Kidney (tissue), 14 donors: ENCODE results near the gene TTC33. TPM values are rescaled to one million over a fixed set of nuclear protein-coding genes. Genes with fewer than 3 reads are reported as not detected.

Experiments
- DNase-seq, 5 donors: peaks; one replicate each; pipeline ENCODE4 v3.0.0-alpha.2; 2013 to 2020
- FAIRE-seq: peaks from 2 replicates; lab custom pipeline; 2012; peaks lifted over from hg19 to GRCh38; lab: Jason Lieb, UNC
- H3K27ac ChIP-seq, 2 donors: one replicate each; pipeline ENCODE4 v1.7.0; 2013; ENCODE audit warnings: low read depth in 2 of 2, low read length in 2 of 2, inconsistent platforms in 1 of 2
- H3K27me3 ChIP-seq: one replicate; pipeline ENCODE4 v1.7.1; 2013; ENCODE audit warnings: low read length, inconsistent platforms; ENCODE audit not compliant: control insufficient read depth, insufficient read depth
- H3K36me3 ChIP-seq, 3 donors: one replicate each; pipeline versions ENCODE4 v1.7.0 to v1.7.1; 2013; ENCODE audit warnings: low read length in 3 of 3, control low read depth in 1 of 3, inconsistent platforms in 1 of 3; ENCODE audit not compliant: insufficient read depth in 3 of 3, control insufficient read depth in 2 of 3
- H3K4me1 ChIP-seq, 3 donors: one replicate each; pipeline versions ENCODE4 v1.7.0 to v1.7.1; 2013; ENCODE audit warnings: low read length in 3 of 3, inconsistent platforms in 1 of 3, low read depth in 1 of 3; ENCODE audit not compliant: control insufficient read depth in 2 of 3, insufficient read depth in 2 of 3
- H3K4me3 ChIP-seq, 3 donors: one replicate each; pipeline versions ENCODE4 v1.7.0 to v1.8.1; 2013; ENCODE audit warnings: low read length in 3 of 3, control low read depth in 1 of 3, inconsistent platforms in 1 of 3
- H3K9ac ChIP-seq, 3 donors: one replicate each; pipeline versions ENCODE4 v1.7.0 to v1.7.1; 2013; ENCODE audit warnings: low read length in 3 of 3, control low read depth in 1 of 3, inconsistent platforms in 1 of 3
- H3K9me3 ChIP-seq, 3 donors: one replicate each; pipeline versions ENCODE4 v1.7.0 to v1.7.1; 2013; ENCODE audit warnings: low read length in 3 of 3, control low read depth in 1 of 3, inconsistent platforms in 1 of 3; ENCODE audit not compliant: control insufficient read depth in 2 of 3, insufficient read depth in 1 of 3
- CTCF ChIP-seq: IDR thresholded peaks from 3 replicates; pipeline ENCODE4 v1.5.1; 2012; ENCODE audit warnings: mild to moderate bottlenecking, moderate library complexity, borderline replicate concordance; ENCODE audit not compliant: insufficient read depth; ENCODE audit errors: extremely low read depth
- intact Hi-C: fragments of 100-400 bp; cut with DNase I; formaldehyde crosslinking; loops from one replicate; pipeline ENCODE4 v1.11.1; 2022
- polyA plus RNA-seq: library from polyadenylated mRNA; stranded (reverse); fragments of 350-450 nt; fragmentation: Illumina TruSeq; extraction: RNeasy Lipid Tissue Mini Kit (QIAGEN cat#74804); gene quantifications from one replicate; pipeline ENCODE4 v1.2.3, GENCODE V29; 2014; ENCODE audit warnings: low read depth, low replicate concordance; ENCODE audit not compliant: insufficient read depth
- total RNA-seq: library from RNA; stranded (reverse); fragmentation: NEBNext Ultra II Directional; extraction: Animal tissue kit (Norgen Biotek cat#: 25700); gene quantifications from one replicate; pipeline ENCODE4 v1.2.1, GENCODE V29; 2021
- donor health status: control.
- donor health status: control.
- donor health status: control.
- donor health status: control.
- donor health status: control.
- donor health status: DM: yes; HTN: yes; CAD: no.
- donor health status: Normal renal cell carcinoma (clear cell type).

TTC33 gene
- total and polyA plus RNA-seq, 2 donors from 2014 or later = 7.1 to 20.1 TPM

- no peak overlapping the region for H3K4me3 ChIP-seq
- intact Hi-C loops = no loop called here
- H3K27ac ChIP-seq = no peak overlapping the region
- no peaks in the 10 kb centered on the region for H3K4me1 ChIP-seq
- no peaks in the 10 kb centered on the region for H3K36me3 ChIP-seq
- H3K9ac ChIP-seq = no peak overlapping the region
- FAIRE-seq (no peak), DNase-seq (no peak)
- H3K9me3 ChIP-seq = no peaks in the 10 kb centered on the region
- no peaks in the 10 kb centered on the region for H3K27me3 ChIP-seq
- TF ChIP-seq CTCF = no peak
Observed at GRCh38 chr5:40551496-40552491, 204.0 kb downstream of the TTC33 start.

GRCh38 chr5:40550481-40550880 lies 205.3 kb downstream of the TTC33 start:
- Histone ChIP-seq H3K27me3 (no peaks in the 10 kb centered on the region), H3K4me3 (no peak overlapping the region), H3K4me1 (no peaks in the 10 kb centered on the region), H3K9me3 (no peaks in the 10 kb centered on the region), H3K9ac (no peak overlapping the region), H3K36me3 (no peaks in the 10 kb centered on the region), H3K27ac (no peak overlapping the region)
- TF ChIP-seq CTCF = no peak
- FAIRE-seq = no peak
- no peak for DNase-seq
- intact Hi-C loops = no loop called here

GRCh38 chr5:40549616-40550015 lies 206.1 kb downstream of the TTC33 start:
- TF ChIP-seq CTCF = no peak
- Histone ChIP-seq H3K27ac (no peak overlapping the region), H3K36me3 (no peaks in the 10 kb centered on the region), H3K9ac (no peak overlapping the region), H3K9me3 (no peaks in the 10 kb centered on the region), H3K27me3 (no peaks in the 10 kb centered on the region), H3K4me1 (no peaks in the 10 kb centered on the region), H3K4me3 (no peak overlapping the region)
- FAIRE-seq = no peak
- DNase-seq = no peak
- intact Hi-C loops = no loop called here
